GM18520 (cell line): ENCODE measurements around the gene LIPI.
"Not testable (repeated sequence)": the region's sequence is repeated elsewhere in the genome, so short reads cannot be mapped to it uniquely, and the experiment has no call there.

ENCODE experiments used
- ATAC-seq: cut with Tn5 transposase; IDR thresholded peaks from one replicate; pipeline ENCODE4 v1.9.1; 2021; ENCODE audit not compliant: unreplicated experiment

LIPI gene

DNA sequence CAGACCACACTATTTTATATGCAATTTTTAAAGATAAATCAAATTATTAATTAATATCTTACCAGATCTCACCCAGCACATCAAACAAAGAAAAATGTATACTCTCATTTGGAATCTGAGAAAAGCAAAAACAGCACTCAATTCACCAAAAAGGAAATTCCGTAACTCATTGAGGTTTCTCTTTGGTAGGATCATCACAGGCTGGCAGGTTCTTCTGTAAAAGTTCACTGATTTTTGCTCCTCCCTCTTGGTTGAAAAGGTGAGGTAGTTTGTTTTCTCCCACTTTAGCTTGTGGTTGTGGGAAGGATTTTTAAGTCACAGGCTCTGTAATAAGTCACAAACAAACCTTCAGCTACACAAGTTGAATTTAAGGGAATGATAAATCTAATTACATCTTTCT lies at the start of gene LIPI:
LIPI (minus strand) TSS at position 218 of the 400 bp plus-strand sequence; CDS start at position 108, 110 bp downstream.
- no peak for ATAC-seq

DNA sequence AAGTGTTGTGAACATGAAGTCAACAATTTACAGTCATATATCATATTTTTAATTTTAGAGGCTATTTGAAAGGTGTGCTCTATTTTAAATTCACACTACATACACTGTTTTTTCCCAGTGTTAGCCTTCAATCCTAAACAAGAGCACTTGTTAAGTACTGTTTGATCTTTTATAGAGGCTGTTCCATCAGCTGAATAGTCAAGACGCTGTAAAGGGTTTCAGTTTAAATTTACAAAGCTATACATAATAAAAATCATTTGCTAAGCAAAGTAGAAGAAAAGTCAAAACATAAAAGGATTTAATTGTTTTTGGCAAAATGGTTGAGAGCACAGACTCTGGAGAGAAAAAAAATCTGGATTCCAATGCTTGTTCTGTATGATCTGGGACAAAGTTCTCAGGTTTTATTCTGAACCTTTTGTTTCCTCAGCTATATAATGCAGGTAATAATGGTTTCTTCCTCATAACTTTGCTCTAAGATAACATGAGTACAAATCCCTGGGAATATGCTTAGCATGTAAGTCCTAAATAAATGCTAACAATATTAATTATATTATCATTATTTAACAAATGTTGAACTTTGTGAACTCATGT lies 49.5 kb upstream of the LIPI start:
- no peak for ATAC-seq

DNA sequence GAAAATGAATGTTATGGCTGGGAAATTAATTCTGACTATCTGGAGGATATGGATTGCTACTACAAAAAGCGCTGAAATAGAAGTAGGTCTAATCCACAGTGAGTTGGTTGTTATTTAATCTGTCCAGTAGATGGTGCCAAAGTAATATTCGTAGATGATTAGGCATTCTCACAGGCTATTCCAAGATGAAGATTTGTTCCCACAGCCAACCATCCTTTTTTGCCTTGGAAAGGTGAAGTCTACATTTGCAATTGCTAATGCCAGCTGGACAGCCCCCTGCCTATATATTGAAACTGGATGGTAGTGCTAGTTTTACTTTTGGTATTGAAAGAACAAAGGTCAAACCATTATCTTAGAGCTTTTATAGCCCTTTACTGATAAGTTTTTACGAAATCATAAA lies 49.0 kb upstream of the LIPI start:
- no peak for ATAC-seq

DNA sequence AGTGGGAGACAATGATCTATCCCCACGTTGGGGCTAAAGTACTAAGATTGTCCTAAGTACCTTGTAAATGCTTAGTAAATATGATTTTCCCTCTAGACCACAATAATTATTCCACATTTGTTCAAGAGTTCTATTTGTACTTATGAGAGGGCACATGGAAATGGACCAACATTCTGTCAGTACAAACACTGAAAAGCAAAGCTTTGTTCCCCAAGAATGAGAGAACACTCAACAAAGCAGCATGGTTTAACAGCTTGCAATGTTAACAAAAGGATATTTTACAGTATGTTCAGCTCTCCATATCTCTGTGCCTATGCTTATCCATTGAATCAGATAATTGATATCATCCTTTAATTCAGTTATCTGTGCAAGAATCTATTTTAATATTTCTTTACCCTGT lies 40.6 kb upstream of the LIPI start:
- ATAC-seq, result no peak

DNA sequence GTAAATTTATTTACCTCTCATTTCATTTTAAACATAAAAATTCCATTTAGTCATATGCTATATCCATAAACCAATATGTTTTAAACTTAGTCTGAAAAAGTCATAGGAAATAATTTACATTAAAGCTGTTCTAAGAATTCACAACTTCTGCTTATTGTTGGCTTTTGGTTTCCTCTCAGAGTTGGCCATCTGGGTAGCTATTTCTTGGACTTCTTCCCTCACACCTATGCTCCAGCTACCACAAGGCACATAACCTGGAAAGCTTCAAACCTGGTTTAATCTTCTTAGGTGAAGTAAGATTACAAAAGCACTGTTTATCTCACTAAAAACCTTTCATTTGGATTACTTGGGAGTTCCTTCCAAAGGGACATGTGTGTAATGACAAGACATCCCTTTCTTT lies 35.0 kb upstream of the LIPI start:
- ATAC-seq, result no peak

DNA sequence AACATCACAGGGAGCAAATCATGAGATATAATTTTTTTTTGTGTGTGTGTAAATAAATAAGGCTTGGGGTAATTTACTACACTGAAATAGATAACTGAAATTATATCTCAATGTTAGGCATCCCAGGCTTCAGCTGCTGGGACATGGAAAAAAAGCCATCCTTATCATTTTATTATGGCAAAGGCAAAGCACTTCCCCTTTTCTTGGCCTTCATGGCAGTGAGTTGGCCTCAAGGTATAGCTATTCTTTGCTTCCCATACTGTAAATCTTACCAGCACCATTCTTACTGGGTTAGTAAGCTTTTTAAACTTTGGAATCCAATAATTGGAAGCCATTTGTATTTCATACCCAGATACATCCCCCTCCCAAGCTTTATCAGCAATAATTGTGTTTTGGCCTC lies 34.2 kb upstream of the LIPI start:
- no peak for ATAC-seq

DNA sequence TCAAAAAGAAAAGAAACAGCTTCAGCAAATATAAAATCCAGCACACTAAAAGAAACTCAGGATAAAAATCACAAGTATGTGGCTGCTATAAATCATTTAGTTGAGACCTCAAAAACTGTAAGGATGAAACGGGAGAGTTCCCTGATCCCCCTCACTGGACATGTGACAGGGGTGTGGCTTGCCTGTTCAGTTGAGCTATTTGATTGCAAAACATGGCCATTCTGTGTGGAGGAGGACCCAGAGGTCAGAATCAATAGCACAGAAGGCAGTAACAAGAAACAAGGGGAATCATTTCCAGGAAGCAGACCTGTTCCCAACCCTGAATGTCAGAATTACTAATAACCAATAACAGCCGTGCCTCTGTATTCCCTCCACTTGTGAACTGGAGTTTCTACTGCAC lies 33.1 kb upstream of the LIPI start:
- ATAC-seq, result no peak

DNA sequence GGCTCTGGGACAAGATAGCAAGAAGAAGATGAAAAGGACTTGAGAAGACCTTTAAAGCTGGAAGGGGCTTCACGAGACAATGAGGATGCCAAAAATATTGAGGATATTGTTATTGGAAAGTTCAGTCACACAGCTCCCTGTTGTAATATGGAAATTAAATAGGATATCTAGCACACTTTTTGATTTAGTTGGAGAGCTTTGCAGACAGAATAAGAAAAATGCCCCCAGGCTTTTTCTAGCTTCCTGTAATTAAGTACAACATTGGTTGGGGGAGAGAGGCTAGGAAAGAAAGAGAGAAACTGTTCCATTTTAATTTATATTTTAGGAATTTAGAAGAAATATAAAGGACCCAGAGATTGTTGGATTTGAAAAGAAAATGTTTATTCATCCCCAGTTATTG lies 32.7 kb upstream of the LIPI start:
- no peak for ATAC-seq

DNA sequence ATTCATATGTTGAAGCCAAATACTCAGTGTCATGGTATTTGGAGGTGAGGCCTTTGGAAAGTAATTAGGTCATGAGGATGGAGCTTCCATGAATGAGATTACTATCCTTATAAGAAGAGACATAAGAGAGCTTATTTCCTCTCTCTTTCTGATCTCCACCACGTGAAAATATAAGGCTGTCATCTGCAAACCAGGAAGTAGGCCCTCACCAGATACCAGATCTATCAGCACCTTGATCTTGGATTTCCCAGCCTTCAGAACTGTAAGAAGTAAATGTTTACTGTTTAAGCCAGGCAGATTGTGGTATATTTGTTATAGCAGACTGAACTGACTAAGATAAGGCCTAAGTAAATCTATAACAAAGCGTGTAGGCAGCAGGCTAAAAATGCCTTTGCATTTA lies 30.5 kb upstream of the LIPI start:
- ATAC-seq, result no peak

DNA sequence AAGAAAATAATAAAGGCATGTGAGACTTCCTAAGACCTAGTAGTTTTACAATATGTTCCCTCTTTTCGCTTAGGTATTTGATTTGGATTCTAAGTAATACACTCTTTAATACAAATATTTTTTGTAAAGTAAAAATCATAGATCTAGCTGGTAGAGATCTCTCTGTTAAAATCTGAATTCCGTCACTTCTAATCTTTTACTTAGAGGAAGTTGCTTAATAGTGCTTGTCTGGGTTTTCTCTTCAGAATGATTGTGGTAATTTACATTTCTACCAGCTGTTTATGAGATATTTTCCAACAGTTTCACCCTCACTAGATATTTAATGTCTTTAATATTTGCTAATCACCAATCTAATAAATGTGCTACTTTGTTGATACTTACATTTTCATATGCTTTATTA lies 28.5 kb upstream of the LIPI start:
- no peak for ATAC-seq

DNA sequence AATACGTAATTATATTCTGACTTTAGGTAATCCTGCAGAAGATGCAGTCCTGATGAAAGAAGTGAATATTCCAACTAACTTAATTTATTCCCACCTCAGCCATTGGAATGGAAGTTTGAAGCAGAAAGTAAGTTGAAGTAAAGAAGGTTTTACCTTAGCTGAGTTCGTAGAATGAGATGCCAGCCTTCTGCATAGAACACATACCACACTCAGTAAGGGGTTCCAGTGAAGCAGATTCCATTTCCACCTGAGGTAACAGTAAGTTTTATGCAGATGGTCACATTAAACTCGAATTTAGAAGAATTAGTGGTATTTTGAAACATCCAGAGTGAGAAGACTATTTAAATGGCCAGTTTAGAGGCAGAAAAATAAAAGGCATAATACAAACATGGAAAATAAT lies 25.4 kb upstream of the LIPI start:
- ATAC-seq, result no peak

DNA sequence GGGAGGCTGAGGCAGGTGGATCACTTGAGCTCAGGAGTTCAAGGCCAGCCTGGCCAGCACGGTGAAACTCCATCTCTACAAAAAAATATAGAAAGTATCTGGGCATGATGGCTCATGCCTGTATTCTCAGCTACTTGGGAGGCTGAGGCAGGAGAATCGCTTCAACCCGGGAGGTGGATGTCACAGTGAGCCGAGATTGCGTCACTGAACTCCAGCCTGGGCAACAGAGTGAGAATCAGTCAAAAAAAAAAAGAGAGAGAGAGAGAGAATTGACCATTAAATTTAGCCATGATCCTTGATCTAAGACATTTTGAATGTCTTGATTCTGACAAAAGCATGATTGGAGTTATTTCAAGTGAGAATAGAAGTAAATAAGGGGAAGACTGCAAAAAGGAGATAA lies 24.3 kb upstream of the LIPI start:
- no peak for ATAC-seq

DNA sequence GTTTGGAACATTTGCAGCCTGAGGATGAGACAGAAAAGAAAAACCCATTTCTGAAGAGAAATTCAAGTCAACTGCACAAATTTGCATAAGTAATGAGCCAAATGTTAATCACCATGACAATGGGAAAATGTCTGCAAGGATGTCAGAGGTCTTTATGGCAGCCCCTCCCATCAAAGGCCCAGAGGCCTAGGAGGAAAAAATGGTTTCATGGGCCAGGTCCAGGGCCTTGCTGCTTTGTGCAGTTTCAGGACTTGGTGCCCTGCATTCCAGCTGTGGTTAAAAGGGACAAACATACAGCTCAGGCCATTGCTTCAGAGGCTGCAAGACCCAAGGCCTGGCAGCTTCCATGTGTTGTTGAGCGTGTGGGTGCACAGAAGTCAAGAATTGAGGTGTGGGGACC lies 18.6 kb upstream of the LIPI start:
- ATAC-seq, result no peak

DNA sequence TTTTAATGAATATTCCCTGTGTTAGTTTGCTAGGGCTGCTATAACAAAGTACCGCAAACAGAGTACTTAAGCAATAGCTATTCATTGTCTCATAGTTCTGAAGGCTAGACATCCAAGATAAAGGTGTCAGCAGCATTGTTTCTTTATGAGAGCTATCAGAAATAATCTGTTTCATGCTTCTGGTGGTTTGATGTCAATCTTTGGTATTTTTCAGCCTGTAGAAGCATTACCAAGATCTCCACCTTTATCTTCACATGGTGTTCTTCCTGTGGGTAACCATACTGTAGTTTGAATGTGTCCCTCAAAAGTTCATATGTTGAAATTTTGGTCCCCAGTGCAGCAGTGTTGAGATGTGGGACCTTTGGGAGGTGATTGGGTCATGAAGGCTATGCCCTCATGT lies 12.6 kb upstream of the LIPI start:
- no peak for ATAC-seq

DNA sequence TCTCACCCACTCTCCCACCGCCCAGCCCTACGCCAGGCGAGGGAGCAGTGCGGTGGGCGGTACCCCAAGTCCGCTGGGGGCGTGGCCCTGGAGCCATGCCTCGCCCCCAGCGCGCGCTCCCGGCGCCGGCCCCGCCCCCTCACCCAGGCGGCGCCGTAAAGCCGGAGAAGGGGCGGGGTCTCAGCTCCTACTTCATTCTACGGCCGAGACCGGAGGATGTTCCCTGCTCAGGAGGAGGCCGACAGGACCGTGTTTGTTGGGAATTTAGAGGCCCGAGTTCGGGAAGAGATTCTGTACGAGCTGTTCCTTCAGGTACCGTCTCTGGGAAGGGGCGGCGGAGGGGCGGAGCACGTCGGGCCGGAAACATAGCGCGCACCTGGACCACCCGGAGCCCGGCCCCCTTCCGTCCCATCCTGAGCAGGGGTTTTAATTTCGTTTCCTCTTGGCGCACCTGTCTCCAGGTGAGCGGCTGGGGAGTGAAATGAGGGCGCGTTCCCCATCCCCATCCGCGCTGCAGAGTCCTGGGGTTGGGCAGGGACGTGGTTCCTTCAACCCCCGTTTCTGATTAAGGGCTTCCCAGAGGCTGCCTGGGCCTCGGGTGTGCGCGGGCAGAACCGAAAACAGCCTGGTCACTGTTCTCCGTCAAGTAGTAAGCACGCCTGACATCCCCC lies 5.4 kb upstream of the LIPI start, which contains the start of gene RBM11:
RBM11 (plus strand) TSS at position 187 of the 671 bp plus-strand sequence; CDS start at position 217, 30 bp downstream.
- ATAC-seq, result peak; percentile 82

DNA sequence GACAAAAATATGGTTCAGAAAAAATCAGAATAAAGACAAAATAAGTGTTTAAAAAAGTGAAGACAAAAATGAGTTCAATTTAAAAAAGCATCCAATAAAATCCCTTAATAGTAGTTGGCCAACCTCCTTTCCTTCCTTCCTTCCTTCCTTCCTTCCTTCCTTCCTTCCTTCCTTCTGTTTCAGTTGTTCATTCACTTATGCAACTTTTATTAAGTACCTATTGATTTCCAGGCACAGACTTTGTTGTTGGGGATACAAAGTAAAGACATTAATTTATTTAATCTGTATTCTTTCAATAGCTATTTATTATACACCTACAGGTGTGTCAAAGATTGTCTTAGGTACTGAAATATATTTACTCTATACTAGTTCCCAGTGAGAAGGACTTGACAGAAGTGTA lies 2.4 kb upstream of the LIPI start:
- no peak for ATAC-seq

DNA sequence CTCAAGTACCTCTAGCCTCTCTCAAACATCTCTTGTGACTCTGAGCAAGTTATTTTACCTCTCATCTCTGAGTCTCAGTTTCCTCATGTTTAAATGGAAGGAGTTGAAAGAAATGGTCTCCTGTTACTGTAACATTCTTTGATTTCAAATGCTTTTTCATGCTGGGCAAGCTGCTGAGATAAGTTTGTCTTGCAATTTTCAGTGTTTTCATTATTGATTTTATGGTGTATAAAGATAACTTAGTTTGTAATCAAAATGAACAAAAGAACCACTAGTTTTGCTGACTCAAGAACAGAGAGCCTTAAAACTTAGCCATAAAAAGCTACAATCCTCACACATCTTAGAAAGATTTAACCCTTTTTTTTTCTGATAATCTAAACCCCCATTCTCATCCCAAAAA lies 4.5 kb downstream of the LIPI start:
- no peak for ATAC-seq

DNA sequence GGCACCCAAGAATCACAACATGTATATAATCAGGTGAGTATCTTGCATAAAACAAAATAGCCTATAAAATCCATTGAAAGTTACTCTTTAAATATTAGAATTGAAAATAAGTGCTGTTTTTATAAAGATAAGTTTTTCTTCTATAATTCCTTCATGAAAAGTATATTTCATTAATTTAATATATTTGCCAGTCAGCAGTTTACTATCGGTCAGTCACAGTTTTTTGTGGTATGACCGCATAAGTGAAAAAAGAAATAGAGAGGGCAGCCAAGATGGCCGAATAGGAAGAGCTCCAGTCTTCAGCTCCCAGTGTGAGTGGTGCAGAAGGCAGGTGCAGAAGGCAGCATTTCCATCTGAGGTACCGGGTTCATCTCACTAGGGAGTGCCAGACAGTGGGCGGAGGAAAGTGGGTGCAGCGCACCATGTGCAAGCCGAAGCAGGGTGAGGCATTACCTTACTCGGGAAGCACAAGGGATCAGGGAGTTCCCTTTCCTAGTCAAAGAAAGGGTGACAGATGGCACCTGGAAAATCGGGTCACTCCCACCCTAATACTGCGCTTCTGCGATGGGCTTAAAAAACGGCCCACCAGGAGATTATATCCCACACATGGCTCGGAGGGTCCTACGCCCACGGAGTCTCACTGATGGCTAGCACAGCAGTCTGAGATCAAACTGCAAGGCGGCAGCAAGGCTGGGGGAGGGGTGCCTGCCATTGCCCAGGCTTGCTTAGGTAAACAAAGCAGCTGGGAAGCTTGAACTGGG lies 44.1 kb downstream of the LIPI start:
- ATAC-seq, result not testable (repeated sequence)

DNA sequence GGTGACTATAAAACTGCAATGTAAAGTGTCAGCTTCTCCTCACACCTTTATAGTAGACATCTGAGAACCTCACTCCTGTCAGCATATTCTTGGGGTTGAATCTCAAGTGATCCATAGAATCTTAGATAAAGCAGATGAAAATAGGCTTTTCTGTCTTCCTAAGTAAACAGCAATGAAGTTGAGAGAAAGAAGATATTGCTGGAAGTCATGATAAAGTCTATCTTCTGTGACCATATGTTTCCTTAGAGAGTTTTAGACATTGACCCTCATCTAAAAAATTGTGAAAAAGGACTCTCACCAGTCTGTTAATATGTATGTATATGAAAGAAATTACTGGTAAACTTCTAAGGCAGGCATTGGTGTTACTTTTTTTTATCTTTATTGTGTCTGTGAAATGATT lies 66.8 kb downstream of the LIPI start:
- no peak for ATAC-seq

DNA sequence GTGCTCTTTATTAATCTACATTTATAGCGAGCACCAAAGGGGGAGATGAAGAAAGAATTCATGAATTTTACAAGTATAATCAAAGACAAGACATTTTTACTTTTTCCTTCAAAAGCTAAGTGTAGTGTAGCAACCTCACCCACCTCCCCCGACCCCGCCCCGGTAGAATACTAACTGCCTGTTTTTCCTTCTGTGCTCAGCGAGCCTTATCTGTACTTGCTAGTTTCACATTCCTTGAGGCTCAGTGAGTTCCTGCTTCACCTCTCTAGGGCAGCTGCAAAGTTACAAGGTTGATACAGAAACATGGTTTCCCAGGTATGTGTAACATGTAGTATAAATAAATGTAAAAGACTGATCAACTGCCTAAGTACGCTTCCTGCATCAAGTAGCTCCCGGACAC lies 86.5 kb downstream of the LIPI start:
- no peak for ATAC-seq

DNA sequence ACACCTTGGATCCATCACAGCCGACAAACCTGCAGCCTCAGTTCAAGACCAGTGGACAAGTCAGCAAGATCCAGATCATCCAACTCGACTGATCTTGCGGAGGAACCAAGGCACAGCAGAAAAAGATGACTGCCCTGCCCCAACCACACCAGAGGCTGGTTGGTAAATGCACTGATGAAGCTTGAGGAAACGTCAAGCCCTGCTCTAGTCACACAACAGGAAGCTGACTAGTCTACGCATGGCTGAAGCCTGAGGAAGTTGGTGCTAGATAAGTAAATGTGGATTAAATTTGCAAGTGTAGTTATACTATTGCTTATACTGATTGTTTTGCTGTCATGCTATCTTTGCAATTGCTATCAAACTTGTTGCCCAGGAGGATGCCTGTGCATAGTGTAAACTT lies 89.0 kb downstream of the LIPI start:
- no peak for ATAC-seq

DNA sequence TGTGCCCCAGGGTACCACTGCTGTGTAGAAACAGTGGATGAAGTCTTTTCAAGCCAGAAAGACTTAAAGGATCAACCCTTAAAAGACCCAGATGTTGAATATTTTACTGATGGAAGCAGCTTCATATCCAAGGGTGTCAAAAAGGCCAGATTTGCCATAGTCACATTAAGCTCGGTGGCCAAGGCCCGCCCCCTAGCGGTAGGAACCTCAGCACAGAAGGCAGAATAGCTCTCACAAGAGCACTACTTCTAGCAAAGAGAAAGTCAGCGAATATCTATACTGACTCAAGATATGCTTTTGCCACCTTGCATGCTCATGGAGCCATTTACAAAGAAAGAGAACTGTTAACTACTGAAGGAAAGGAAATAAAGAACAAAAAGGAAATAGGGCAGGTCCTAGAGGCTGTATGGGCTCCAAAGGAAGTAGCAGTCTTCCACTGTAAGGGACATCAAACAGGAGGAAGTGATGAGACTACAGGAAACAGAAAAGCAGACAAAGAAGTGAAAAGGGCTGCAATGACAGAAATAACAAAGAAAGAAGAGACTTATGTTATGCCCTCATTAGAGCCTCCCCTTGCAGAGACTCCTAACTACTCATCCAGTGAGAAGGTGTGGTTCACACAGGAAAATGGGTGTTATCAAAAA lies 90.5 kb downstream of the LIPI start:
- ATAC-seq, result peak; percentile 35
